ENCODE results near the gene CGB2.
"Not testable (repeated sequence)": the region's sequence is repeated elsewhere in the genome, so short reads cannot be mapped to it uniquely, and the experiment has no call there.

Gene CGB2

DNA sequence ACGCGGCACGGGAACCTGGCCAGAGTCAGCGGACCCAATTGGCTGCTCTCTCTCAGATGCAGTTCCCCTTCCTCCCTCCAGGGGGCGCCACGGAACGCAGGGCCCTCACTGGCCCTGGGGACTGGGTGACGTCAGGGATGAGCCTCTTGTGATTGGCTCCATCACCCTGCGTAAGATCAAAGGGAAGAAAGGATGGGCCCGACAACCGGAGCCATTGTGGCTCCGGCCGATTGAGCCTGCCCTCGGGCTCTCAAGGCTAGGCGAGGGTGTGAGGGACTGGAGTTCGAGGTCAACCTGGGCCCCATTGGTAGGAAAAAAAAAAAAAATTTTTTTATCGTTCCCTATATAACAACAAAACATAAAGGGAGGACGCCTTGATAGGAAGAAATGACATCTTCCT is 5.1 kb downstream of the CGB2 start, which contains the start of gene CGB1:
TSS of gene CGB1 (minus strand) at position 81 of the 400 bp plus-strand sequence. CDS start 184 bp downstream, outside the sequence.
- DNase-seq (ENCODE audit: extremely low spot score); POLR2A ChIA-PET; CTCF ChIA-PET: not testable (repeated sequence)
- peak; percentile 43 for TF ChIP-seq CTCF (IDR thresholded peaks at IDR 0.05; ENCODE audit: control extremely low read depth, extremely low read depth, low read depth, missing control alignments)

GRCh38 chr19:49038111-49038510 is 6.4 kb downstream of the CGB2 start:
- POLR2A ChIA-PET; CTCF ChIA-PET; DNase-seq (ENCODE audit: extremely low spot score): not testable (repeated sequence)

DNA sequence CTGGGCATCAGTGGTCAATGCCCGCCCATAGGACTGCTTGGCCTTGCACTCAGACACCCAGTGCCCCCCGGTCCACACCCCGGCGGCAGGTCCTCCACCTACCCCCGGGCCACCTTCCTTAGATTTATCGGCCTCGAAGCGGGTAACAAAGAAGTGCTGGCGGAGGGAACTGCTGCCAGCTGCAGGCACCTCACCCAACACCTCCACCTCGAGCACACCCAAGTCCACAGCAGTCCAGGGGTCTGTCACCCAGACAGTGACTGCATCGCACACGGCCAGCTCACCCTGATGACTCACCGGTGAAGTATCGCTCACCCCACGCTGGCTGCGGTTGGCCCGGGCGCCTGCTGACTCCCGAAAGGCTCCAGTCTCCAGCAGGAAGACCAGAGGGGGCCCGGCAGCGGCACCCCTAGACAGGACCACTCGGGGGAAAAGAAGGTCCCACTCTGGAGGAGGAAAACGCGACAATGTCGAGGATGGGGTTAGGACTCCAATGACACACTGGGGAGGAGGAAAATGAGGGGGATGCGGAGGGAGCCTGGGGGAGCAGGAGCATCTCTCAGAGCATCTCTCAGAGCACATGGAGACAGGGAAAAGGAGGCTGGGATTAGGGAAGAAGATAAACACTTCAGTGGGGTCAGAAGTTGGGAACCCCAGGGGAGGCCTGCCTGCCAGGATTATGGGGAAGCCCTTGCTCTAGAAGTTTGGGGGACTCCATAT is 7.0 kb downstream of the CGB2 start:
- POLR2A ChIA-PET; DNase-seq (ENCODE audit: extremely low spot score); CTCF ChIA-PET: not testable (repeated sequence)

DNA sequence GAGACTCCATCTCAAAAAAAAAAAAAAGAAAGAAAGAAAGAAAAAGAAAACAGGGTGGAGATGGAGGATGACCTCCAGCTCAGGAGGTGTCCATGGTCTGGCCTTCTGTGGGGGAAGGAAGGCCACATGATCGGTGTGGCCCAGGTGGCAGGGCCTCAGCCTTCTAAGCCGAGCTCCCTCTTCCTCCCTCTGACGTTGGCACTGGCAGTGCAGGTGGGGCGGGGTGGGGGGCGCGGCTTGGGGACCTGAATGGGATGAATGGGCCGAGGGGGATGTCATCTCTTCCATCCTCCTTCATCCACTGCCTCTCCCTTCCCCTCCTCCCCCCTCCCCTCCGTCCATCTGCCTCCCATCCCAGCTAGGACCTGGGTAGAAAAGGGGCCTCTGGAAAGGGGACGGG is 8.0 kb downstream of the CGB2 start:
- DNase-seq (ENCODE audit: extremely low spot score); POLR2A ChIA-PET; CTCF ChIA-PET: not testable (repeated sequence)

GRCh38 chr19:49042177-49042576 is 10.5 kb downstream of the CGB2 start:
- CTCF ChIA-PET = no interaction called here
- POLR2A ChIA-PET = no interaction called here
- DNase-seq (ENCODE audit: extremely low spot score) = no peak
- no peak for TF ChIP-seq CTCF (IDR thresholded peaks at IDR 0.05; ENCODE audit: control extremely low read depth, extremely low read depth, low read depth, missing control alignments)

DNA sequence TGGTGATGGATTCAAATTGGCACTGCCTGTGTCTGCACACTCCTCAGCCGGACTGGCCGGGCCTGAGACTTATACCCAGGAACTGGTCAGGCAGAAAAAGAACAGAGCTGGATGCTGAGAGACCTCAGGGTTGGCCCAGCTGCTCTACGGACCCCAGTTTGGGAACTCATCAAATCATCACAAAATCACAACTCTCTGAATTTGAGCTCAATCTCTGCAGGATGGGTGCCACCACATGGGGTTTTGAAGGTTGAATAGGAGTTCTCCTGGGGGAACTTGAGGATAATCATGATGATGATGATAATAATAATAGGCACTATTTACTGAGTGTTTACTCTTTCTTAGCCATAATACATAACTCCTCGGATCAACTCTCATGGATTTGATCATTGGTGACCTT is 11.0 kb downstream of the CGB2 start:
- CTCF ChIA-PET; DNase-seq (ENCODE audit: extremely low spot score); POLR2A ChIA-PET: not testable (repeated sequence)

GRCh38 chr19:49043548-49043947 is 11.9 kb downstream of the CGB2 start, which contains the start of gene CGB5:
Gene CGB5, plus strand, starts transcription at chr19:49043848. Its CDS starts 362 bp downstream, at chr19:49044210.
- POLR2A ChIA-PET = interaction anchor here (0.6 kb wide), 1 partner anchor 669 kb away, joined by 4 read pairs; no protein-coding TSS in a partner anchor
- CTCF ChIA-PET; DNase-seq (ENCODE audit: extremely low spot score): not testable (repeated sequence)

DNA sequence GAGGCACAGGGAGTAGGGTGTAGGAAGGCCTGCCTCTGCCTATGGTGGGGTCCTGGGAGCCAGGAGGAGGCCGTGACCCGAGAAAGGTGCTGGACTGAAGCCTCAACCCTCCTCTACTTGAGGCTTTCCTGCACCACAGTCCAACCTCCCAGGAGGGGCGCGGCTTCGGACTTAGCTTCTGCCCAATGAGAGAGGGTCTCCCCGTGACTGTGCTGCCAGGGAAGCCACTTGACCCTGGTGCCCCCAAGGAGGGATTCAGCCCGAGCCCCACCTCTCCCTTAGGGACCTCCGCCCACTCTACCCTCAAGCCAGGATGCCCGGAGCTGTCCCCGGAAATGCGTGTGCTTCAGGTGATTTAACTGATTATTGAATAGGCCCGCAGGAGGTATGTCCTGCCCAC is 17.3 kb downstream of the CGB2 start, which contains the start of gene CGB8:
TSS of gene CGB8 (minus strand) at position 101 of the 400 bp plus-strand sequence. CDS start 372 bp downstream, outside the sequence.
- POLR2A ChIA-PET; DNase-seq (ENCODE audit: extremely low spot score); CTCF ChIA-PET: not testable (repeated sequence)

- POLR2A ChIA-PET; CTCF ChIA-PET; DNase-seq (ENCODE audit: extremely low spot score): not testable (repeated sequence)
These were observed 18.1 kb downstream of the CGB2 start for GRCh38 chr19:49049834-49050233.

- POLR2A ChIA-PET; DNase-seq (ENCODE audit: extremely low spot score): not testable (repeated sequence)
- CTCF ChIA-PET = interaction anchor here (1.1 kb wide), 1 partner anchor 47 kb away, joined by 3 read pairs; no protein-coding TSS in a partner anchor
These were observed 18.8 kb downstream of the CGB2 start for GRCh38 chr19:49050376-49051033.
